GM19240 (cell line): ENCODE data around the gene NOC3L.

Experiments used
- DNase-seq: peaks from one replicate; pipeline ENCODE4 v3.0.0; 2011; ENCODE audit warnings: low spot score; ENCODE audit not compliant: insufficient read length

NOC3L gene

DNA sequence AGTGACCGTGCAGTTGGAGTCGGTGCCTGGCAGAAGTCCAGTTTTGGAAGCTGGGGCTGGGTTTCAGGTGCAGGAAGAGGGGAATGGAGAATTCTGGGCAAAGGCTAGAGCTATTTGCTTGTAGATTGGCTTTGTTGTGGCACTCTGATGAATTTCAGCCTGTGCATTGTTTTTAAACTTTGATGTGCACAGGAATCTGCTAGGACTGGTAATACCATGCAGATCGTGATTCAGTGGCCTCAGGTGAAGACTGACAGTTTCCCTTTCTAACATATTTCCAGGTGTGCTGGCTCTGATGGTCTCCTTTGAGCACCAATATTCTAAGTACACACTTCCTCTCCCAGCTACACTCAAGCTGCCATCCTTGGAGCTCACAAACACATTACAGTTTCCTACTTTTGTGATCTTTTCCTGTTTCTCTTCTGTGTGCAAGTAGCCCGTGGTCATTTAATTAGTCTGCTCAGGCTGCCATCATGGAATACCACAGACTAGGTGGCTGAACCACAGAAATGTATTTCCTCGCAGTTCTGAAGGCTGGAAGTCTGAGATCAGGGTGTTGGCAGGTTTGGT, 55.6 kb downstream of the NOC3L start:
- no peak for DNase-seq

DNA sequence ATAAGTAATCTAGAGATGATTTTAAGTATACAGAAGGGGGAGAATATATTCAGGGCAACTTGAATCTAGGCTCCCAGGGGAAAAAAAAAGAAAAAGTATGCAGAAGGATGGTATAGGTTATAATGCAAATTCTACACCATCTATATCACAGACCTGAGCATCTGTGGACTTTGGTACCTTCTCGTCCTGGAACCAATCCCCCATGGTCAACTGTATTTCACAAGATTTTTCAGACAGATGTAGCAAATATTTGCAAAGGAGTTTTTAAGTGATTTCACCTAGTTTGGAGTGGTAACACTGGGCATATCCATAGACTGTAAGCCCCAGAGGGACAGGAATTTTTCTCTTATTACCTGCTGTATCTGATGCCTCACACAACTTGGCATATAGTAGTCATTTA, 58.8 kb downstream of the NOC3L start:
- no peak for DNase-seq

DNA sequence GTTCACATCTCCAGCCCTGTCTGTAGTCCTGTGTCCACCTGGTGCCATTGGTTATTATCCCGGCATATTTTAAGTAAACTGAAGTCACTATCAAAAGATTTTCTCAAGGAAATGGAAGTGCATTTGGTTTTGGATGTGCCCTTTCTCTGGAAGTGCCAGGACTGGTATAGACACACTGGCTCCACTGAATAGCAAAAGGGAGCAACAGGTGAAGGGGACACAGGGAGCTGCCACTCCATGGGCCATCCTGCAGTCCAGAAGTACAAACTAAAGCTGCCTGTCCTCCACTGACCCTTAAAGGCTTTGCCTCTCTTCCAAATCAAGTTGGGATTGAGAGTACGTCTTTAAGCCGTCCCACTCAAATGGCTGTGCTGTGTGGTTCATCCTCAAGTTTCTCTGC, 62.7 kb downstream of the NOC3L start:
- DNase-seq = no peak

DNA sequence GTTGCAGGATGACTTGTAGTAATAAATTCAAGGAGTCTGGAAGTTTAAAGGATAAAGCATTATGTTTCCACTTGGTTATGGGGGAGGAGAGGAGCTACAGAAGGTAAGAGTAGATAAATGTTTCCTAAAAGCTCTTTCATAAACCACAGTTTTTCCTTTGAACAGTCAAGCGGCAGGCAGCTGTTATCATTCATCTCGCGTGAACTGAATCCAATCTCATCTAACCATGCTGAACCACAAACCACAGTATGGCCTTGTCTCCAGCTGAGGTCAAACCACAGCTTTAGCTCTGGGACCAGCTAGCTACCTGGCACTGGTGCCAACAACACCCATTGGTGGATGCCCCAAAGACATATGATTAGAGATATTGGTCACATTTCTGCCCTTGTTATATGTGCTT, 63.3 kb downstream of the NOC3L start:
- no peak for DNase-seq

DNA sequence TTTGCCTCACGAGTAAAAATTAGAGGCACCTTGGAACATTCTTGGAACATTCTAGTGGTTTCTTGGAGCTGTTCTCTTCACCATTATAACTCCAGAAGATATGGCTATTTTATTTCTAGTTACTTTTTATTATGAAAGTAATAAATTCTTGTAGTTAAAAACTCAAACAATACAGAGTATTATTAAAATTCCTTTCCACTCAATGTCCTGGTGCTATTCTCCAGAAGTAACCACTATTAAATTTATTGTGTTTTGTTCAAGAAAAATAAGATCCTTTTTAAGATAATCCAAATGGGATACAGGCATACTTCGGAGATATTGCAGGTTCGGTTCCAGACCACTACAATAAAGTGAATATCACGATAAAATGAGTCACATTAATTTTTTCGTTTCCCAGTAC, 68.6 kb downstream of the NOC3L start:
- no peak for DNase-seq

DNA sequence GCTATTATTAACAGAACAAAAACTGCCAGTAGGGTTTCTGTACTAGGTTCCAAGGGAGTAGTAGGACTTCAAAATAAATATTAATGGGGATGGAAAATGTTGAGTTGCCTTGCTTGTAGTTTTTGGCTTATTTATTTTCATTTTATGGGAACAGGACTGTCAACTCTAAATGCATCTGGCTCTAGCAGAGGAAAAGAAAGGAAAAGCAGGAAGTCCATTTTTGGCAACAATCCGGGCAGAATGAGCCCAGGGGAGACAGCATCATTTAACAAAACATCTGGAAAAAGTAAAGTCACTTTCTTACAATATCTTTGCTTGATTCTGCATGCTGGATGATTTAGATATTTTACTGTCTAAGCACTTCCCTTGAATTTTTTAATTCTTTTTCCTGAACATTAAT, 69.4 kb downstream of the NOC3L start:
- DNase-seq = no peak

DNA sequence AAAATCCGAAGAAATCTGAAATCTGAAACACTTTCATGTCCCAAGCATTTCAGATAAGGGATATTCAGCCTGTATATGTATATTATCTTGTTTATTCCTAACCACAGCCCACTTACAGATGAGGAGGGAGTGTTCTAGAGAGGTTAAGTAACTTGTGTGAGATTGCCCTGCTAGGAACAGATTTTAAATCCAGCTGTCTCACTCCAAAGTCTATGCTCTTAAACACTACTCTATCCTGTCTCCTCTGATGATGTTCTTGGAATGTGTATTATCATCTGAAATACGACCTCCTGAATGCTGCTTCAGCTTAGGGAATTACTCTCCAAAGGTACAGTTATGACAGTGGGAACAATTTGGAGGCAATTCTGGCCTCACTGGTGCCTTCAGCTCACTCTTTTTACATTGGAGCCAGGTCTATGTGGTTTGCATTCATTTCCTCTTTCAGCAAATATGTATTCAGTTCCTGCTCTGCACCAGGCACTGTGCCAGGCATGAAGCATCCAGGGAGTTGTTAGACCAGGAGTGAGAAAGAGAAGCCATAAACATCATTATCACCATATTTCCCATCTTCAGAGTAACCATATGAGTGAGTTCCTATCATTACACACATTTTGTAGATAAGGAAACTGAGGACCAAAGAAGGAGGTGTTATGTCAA, 70.2 kb downstream of the NOC3L start:
- DNase-seq = no peak

DNA sequence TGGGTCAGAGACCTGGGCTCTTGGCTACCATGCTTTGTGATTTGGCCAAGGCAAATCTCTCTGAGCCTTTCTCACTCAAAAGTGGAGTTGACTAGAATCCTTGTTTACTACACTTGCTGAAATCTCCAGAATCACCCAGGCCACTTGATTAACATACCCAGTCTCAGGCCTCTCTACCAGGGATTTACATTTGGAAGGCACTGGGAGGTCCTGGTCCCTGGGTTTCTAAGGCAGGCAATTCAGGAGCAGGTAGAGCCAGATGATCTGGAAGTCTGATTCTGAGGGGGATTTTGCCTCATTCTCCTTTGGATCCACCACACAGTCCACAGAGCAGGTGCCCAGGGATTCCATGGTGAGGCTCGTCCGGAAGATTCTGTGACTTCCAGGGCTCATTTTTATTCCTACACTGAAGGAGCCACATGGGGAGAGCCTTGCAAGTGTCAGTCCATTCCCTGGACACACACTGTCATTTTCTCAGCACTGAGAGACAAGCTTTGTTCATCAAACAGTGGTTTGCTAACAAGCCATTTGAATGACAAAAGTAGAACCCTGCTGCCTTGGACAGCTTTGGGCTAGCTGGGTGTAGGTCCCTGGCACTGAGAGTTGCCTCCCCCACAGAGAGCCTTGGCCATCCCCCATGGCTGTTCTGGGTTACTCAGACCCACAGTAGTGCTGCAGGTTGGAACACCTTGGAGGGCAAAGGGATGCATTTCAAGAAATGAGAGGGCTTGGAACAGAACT, 74.2 kb downstream of the NOC3L start:
- no peak for DNase-seq

DNA sequence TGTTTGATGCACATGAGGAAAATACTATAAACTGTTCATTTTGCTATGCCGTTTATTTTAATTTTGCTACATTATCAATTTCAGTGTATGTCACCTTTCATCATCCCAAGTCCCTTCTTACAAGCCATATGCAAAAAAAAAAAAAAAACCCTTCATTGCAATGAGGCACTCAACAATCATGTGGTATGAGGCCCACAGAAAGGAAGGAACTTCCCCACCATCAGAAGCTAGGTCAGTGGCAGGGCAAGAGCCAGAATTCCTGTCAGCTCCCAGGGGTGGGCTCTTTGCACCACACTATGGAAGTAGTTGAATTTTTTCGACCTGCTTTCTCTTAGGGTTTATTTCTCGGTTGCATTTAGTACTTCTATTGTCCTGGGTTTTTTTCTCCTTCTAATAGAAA, 75.4 kb downstream of the NOC3L start:
- DNase-seq = no peak

DNA sequence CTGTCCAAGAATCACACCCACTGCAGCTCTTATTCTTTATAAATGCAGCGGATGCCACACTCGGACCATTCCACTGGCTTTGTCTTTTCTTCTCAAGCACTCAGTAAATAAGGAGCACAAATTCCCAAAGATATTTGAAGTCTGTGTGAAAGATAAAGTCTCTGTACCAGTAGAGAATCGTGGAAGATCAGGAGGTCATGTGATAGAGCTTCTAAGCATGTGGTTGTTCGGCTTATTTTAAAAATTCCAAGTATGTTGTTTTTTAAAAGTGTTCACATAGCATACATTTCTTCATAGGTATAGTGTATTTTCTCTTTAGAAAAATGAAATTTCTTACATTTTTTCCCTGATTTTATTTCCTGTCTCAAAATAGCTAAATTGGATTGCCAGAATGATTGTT, 75.8 kb downstream of the NOC3L start:
- no peak for DNase-seq

DNA sequence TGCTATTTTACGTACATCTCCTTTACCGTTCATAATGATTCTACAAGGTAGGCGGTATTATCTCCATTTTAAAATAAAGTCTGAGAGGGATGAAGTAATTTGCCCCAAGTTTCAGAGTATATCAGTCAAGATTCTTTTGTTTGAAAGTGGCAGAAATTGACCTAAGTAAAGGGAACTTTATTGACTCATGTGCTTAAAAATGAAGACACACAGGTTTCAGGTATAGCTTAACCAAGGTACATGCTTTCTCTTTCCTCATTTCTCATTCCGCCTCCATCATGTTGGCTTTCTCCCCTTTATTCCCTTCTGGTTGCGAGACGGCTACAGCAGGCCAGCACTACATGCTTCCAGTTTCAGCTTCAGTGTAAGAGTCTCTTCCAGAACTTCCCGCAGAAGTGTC, 77.5 kb downstream of the NOC3L start:
- no peak for DNase-seq
